Ramos (cell line): ENCODE data around the gene NIPA2.
"Not testable (repeated sequence)": the region's sequence is repeated elsewhere in the genome, so short reads cannot be mapped to it uniquely, and the experiment has no call there.

Source experiments
- in situ Hi-C: fragments of 300-500 bp; cut with MboI; formaldehyde crosslinking; loops from one replicate; pipeline ENCODE4 v1.14.3; 2022; ENCODE audit warnings: low sequenced_read_pairs; ENCODE audit not compliant: unreplicated experiment

Gene NIPA2

GRCh38 chr15:22838292-22839042 is at the start of gene NIPA2:
TSS of gene NIPA2 (plus strand) at chr15:22838666. CDS start at chr15:22851732, 13,066 bp downstream.
- in situ Hi-C loops = loop anchor here (5.0 kb wide), 1 partner anchor 41 kb away; no protein-coding TSS in a partner anchor

GRCh38 chr15:22794063-22794462 is 44.4 kb upstream of the NIPA2 start:
- in situ Hi-C loops = no loop called here

GRCh38 chr15:22794621-22795167 is 43.8 kb upstream of the NIPA2 start:
- in situ Hi-C loops = loop anchor here (5.0 kb wide), 1 partner anchor 43 kb away; the partner anchor contains the start of gene NIPA2

GRCh38 chr15:22795206-22796063 is 43.0 kb upstream of the NIPA2 start:
- in situ Hi-C loops = loop anchor here (5.0 kb wide), 1 partner anchor 42 kb away; the partner anchor contains the start of gene NIPA2

- in situ Hi-C loops = loop anchor here (5.0 kb wide), 1 partner anchor 41 kb away; the partner anchor contains the start of gene NIPA2
Measured at GRCh38 chr15:22796079-22796478, 42.4 kb upstream of the NIPA2 start.

GRCh38 chr15:22799902-22800301 is 38.6 kb upstream of the NIPA2 start:
- in situ Hi-C loops = loop anchor here (5.0 kb wide), 1 partner anchor 37 kb away; the partner anchor contains the start of gene NIPA2

- in situ Hi-C loops = not testable (repeated sequence)
Measured at GRCh38 chr15:22803006-22803405, 35.5 kb upstream of the NIPA2 start.

- in situ Hi-C loops = no loop called here
Measured at GRCh38 chr15:22806156-22806555, 32.3 kb upstream of the NIPA2 start.

- in situ Hi-C loops = no loop called here
Measured at GRCh38 chr15:22806664-22807063, 31.8 kb upstream of the NIPA2 start.

GRCh38 chr15:22807831-22808230 is 30.6 kb upstream of the NIPA2 start:
- in situ Hi-C loops = not testable (repeated sequence)

GRCh38 chr15:22808240-22808639 is 30.2 kb upstream of the NIPA2 start:
- in situ Hi-C loops = no loop called here

- in situ Hi-C loops = no loop called here
Measured at GRCh38 chr15:22808761-22809280, 29.6 kb upstream of the NIPA2 start.

GRCh38 chr15:22810033-22810852 is 28.2 kb upstream of the NIPA2 start:
- in situ Hi-C loops = no loop called here

- in situ Hi-C loops = no loop called here
Measured at GRCh38 chr15:22810853-22811338, 27.6 kb upstream of the NIPA2 start.

GRCh38 chr15:22811640-22812039 is 26.8 kb upstream of the NIPA2 start:
- in situ Hi-C loops = no loop called here

GRCh38 chr15:22813844-22814243 is 24.6 kb upstream of the NIPA2 start:
- in situ Hi-C loops = no loop called here

- in situ Hi-C loops = no loop called here
Measured at GRCh38 chr15:22815766-22816165, 22.7 kb upstream of the NIPA2 start.

- in situ Hi-C loops = no loop called here
Measured at GRCh38 chr15:22819651-22820050, 18.8 kb upstream of the NIPA2 start.

- in situ Hi-C loops = no loop called here
Measured at GRCh38 chr15:22823495-22824128, 14.9 kb upstream of the NIPA2 start.
